DND-41 (cell line): Measurements from ENCODE around the gene FSIP1.

ENCODE experiments used
- EZH2 ChIP-seq: IDR thresholded peaks from 3 replicates; pipeline ENCODE4 v1.6.1; 2012; ENCODE audit warnings: borderline replicate concordance, low read depth, mild to moderate bottlenecking, moderate library complexity, low read length, inconsistent platforms; ENCODE audit not compliant: severe bottlenecking
- TF ChIP-seq, protein P1 (sequence below): IDR thresholded peaks from 2 replicates; pipeline ENCODE4 v1.5.1; 2012; ENCODE audit warnings: borderline replicate concordance, low read length, moderate library complexity, mild to moderate bottlenecking; ENCODE audit not compliant: poor library complexity, severe bottlenecking; ENCODE audit errors: extremely low read depth

DNA sequence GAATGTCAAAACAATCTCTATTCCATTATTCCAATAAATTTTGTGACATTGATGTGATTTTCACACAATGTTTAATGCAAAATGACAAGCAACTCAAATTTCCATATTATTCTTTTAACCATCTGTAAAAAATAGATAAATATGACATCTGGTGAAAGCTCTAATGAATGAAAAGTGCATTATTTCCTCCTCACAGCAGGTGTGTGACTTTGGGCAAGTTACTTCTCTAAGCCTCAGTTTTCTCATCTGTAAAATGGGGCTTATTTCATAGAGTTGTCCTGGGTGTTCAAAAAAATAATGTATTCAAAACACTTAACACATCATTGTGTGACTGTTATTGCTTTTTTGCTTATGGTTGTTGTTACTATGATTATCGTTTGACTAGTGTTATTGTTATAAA, 131.3 kb downstream of the FSIP1 start:
- TF ChIP-seq, protein P1, sequence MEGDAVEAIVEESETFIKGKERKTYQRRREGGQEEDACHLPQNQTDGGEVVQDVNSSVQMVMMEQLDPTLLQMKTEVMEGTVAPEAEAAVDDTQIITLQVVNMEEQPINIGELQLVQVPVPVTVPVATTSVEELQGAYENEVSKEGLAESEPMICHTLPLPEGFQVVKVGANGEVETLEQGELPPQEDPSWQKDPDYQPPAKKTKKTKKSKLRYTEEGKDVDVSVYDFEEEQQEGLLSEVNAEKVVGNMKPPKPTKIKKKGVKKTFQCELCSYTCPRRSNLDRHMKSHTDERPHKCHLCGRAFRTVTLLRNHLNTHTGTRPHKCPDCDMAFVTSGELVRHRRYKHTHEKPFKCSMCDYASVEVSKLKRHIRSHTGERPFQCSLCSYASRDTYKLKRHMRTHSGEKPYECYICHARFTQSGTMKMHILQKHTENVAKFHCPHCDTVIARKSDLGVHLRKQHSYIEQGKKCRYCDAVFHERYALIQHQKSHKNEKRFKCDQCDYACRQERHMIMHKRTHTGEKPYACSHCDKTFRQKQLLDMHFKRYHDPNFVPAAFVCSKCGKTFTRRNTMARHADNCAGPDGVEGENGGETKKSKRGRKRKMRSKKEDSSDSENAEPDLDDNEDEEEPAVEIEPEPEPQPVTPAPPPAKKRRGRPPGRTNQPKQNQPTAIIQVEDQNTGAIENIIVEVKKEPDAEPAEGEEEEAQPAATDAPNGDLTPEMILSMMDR: no peak
- no peak for TF ChIP-seq EZH2
